Measurements from ENCODE around the gene GPRC5D.

GPRC5D gene

GRCh38 chr12:12908252-12908651 lies 43.7 kb downstream of the GPRC5D start:
- DNase-seq (ENCODE audit: low read depth): no peak

- no peak for DNase-seq (ENCODE audit: low read depth)
Observed at GRCh38 chr12:12907552-12907951, 44.4 kb downstream of the GPRC5D start.

GRCh38 chr12:12903642-12904609 lies 48.0 kb downstream of the GPRC5D start:
- DNase-seq (ENCODE audit: low read depth): no peak

GRCh38 chr12:12902036-12902435 lies 49.9 kb downstream of the GPRC5D start:
- DNase-seq (ENCODE audit: low read depth): no peak

- no peak for DNase-seq (ENCODE audit: low read depth)
Observed at GRCh38 chr12:12901158-12901791, 50.7 kb downstream of the GPRC5D start.

- no peak for DNase-seq (ENCODE audit: low read depth)
Observed at GRCh38 chr12:12900786-12901157, 51.2 kb downstream of the GPRC5D start.

GRCh38 chr12:12899530-12900380 lies 52.2 kb downstream of the GPRC5D start:
- no peak for DNase-seq (ENCODE audit: low read depth)

GRCh38 chr12:12898911-12899511 lies 53.0 kb downstream of the GPRC5D start:
- DNase-seq (ENCODE audit: low read depth): no peak

- no peak for DNase-seq (ENCODE audit: low read depth)
Observed at GRCh38 chr12:12898136-12898717, 53.7 kb downstream of the GPRC5D start.

- DNase-seq (ENCODE audit: low read depth): no peak
Observed at GRCh38 chr12:12897302-12897701, 54.7 kb downstream of the GPRC5D start.

- no peak for DNase-seq (ENCODE audit: low read depth)
Observed at GRCh38 chr12:12896260-12896659, 55.7 kb downstream of the GPRC5D start.

- DNase-seq (ENCODE audit: low read depth): no peak
Observed at GRCh38 chr12:12893438-12893837, 58.5 kb downstream of the GPRC5D start.

GRCh38 chr12:12892681-12893141 lies 59.3 kb downstream of the GPRC5D start:
- no peak for DNase-seq (ENCODE audit: low read depth)

- no peak for DNase-seq (ENCODE audit: low read depth)
Observed at GRCh38 chr12:12891881-12892355, 60.1 kb downstream of the GPRC5D start.

- peak; percentile 10 for DNase-seq (ENCODE audit: low read depth)
Observed at GRCh38 chr12:12891080-12891880, 60.7 kb downstream of the GPRC5D start, which contains the start of gene GPRC5A. GPRC5A (plus strand) TSS chr12:12891562; CDS start chr12:12908250, 16,688 bp downstream.

Data from activated T-cell treated with anti-CD3 and anti-CD28 coated beads for 1 hour (primary cell).